HepG2 (cell line): Measurements from ENCODE around the gene POU3F4.

ENCODE experiments used
- CBX2 ChIP-seq, 2 experiments: fragments of 200-600 bp in 1 of 2; sonication (generic); formaldehyde crosslinking in 1 of 2; IDR thresholded peaks; 2 replicates each; pipeline versions ENCODE4 v1.7.0 to v1.8.1; 2018 to 2022; ENCODE audit warnings: low read depth in 2 of 2, low read length in 1 of 2, mild to moderate bottlenecking in 1 of 2, missing genetic modification reagents in 1 of 2
- CEBPB ChIP-seq: IDR thresholded peaks from 2 replicates; pipeline ENCODE4 v1.6.1; 2011; ENCODE audit warnings: low read depth, low read length, improper control_type of control experiment, borderline replicate concordance
- CREB1 ChIP-seq, 2 experiments: fragments of 450-650 bp in 1 of 2; IDR thresholded peaks; 2 replicates each; pipeline ENCODE4 v1.6.1; 2016 to 2017; ENCODE audit warnings: control low read depth in 1 of 2, mild to moderate bottlenecking in 1 of 2, missing compliant biosample characterization in 1 of 2, missing genetic modification characterization in 1 of 2
- CTCF ChIP-seq: sonication (generic); formaldehyde crosslinking; IDR thresholded peaks from 2 replicates; pipeline ENCODE4 v1.5.0; 2020; ENCODE audit warnings: mild to moderate bottlenecking, missing genetic modification reagents, moderate library complexity
- JUNB ChIP-seq: sonication (generic); formaldehyde crosslinking; IDR thresholded peaks from 2 replicates; pipeline ENCODE4 v1.8.0; 2022; ENCODE audit warnings: missing genetic modification reagents, mild to moderate bottlenecking, borderline replicate concordance
- ZNF263 ChIP-seq: sonication (generic); formaldehyde crosslinking; IDR thresholded peaks from 2 replicates; pipeline ENCODE4 v1.4.0; 2020; ENCODE audit warnings: missing genetic modification reagents
- ZNF761 ChIP-seq: sonication (generic); formaldehyde crosslinking; conservative IDR thresholded peaks from 2 replicates; pipeline ENCODE4 v1.4.0; 2020; ENCODE audit warnings: mild to moderate bottlenecking, missing genetic modification reagents
- ZSCAN20 ChIP-seq: sonication (generic); formaldehyde crosslinking; IDR thresholded peaks from 2 replicates; pipeline ENCODE4 v1.4.0; 2020; ENCODE audit warnings: missing genetic modification reagents, mild to moderate bottlenecking, borderline replicate concordance
- TF ChIP-seq, protein P1 (sequence below): sonication (generic); formaldehyde crosslinking; IDR thresholded peaks from 2 replicates; pipeline ENCODE4 v1.4.0; 2020; ENCODE audit warnings: missing genetic modification reagents
- TF ChIP-seq, protein P2 (sequence below): sonication (generic); formaldehyde crosslinking; IDR thresholded peaks from 2 replicates; pipeline ENCODE4 v1.9.0; 2022; ENCODE audit warnings: missing genetic modification reagents, mild to moderate bottlenecking, borderline replicate concordance

DNA sequence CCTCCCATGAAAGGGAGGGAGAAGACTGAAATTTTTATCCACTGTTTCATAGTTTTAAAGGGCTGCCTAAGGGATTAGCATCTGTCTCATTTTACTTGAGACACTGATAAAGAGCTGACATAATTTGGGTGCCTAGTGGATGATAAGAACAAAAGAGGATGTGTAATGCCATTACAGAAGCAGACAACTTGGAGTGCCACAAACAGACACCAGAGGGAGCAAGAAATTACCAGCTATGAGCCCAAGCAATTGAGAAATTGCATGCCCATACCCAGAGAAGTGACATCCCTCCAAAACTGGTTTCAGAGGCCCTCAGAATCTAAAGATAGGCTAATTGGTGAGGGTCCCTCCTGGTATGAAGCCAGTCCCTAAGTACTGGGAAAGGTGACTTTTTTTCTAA is 38.5 kb upstream of the POU3F4 start:
- TF ChIP-seq ZNF761 (no peak), CREB1 (IDR thresholded peaks at IDR 0.05) (no peak), CREB1 (CRISPR knock-in tag; IDR thresholded peaks at IDR 0.05) (no peak), ZSCAN20 (CRISPR knock-in tag) (no peak), ZNF263 (CRISPR knock-in tag) (no peak), CEBPB (no peak), JUNB (CRISPR knock-in tag) (no peak), CTCF (CRISPR knock-in tag) (peak; percentile 58), CBX2 (IDR thresholded peaks at IDR 0.05; ENCODE audit: low read depth, low read length) (no peak), CBX2 (CRISPR knock-in tag; IDR thresholded peaks at IDR 0.05; ENCODE audit: low read depth) (no peak)
- TF ChIP-seq, protein P1, sequence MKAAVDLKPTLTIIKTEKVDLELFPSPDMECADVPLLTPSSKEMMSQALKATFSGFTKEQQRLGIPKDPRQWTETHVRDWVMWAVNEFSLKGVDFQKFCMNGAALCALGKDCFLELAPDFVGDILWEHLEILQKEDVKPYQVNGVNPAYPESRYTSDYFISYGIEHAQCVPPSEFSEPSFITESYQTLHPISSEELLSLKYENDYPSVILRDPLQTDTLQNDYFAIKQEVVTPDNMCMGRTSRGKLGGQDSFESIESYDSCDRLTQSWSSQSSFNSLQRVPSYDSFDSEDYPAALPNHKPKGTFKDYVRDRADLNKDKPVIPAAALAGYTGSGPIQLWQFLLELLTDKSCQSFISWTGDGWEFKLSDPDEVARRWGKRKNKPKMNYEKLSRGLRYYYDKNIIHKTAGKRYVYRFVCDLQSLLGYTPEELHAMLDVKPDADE (CRISPR knock-in tag): no peak
- TF ChIP-seq, protein P2, sequence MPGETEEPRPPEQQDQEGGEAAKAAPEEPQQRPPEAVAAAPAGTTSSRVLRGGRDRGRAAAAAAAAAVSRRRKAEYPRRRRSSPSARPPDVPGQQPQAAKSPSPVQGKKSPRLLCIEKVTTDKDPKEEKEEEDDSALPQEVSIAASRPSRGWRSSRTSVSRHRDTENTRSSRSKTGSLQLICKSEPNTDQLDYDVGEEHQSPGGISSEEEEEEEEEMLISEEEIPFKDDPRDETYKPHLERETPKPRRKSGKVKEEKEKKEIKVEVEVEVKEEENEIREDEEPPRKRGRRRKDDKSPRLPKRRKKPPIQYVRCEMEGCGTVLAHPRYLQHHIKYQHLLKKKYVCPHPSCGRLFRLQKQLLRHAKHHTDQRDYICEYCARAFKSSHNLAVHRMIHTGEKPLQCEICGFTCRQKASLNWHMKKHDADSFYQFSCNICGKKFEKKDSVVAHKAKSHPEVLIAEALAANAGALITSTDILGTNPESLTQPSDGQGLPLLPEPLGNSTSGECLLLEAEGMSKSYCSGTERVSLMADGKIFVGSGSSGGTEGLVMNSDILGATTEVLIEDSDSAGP: no peak
